Neural cell (in vitro differentiated cells): Measurements from ENCODE around the gene KIF4A. TPM values are rescaled to one million over a fixed set of nuclear protein-coding genes. Genes with fewer than 3 reads are reported as not detected.
"Not testable (repeated sequence)": the region's sequence is repeated elsewhere in the genome, so short reads cannot be mapped to it uniquely, and the experiment has no call there.

ENCODE experiments used
- H2AFZ ChIP-seq: fragments of 200-600, 300-800 bp; sonication (generic), shearing (Covaris generic); 2 replicates; pipeline ENCODE4 v1.6.0; 2014; ENCODE audit warnings: low read depth, mild to moderate bottlenecking, antibody characterized with exemption, low read length, moderate library complexity
- H3F3A ChIP-seq: fragments of 200-600 bp; shearing (Covaris generic); 2 replicates; pipeline ENCODE4 v1.6.1; 2016; ENCODE audit warnings: mild to moderate bottlenecking, moderate library complexity, mixed read lengths, antibody characterized with exemption, low read length; ENCODE audit not compliant: insufficient read depth, poor library complexity, severe bottlenecking
- H3K27ac ChIP-seq: fragments of 200-600, 300-800 bp; sonication (generic), shearing (Covaris generic); 2 replicates; pipeline ENCODE4 v1.5.1; 2014; ENCODE audit warnings: mild to moderate bottlenecking, low read length, moderate library complexity
- H3K27me3 ChIP-seq: fragments of 300-800, 200-600 bp; sonication (generic), shearing (Covaris generic); 2 replicates; pipeline ENCODE4 v1.6.0; 2014; ENCODE audit warnings: mild to moderate bottlenecking, low read depth, low read length, moderate library complexity; ENCODE audit not compliant: insufficient read depth
- H3K36me3 ChIP-seq: fragments of 300-800, 200-600 bp; sonication (generic), shearing (Covaris generic); 2 replicates; pipeline ENCODE4 v1.5.1; 2014; ENCODE audit warnings: mild to moderate bottlenecking, antibody characterized with exemption, low read length, moderate library complexity; ENCODE audit not compliant: insufficient read depth
- H3K4me2 ChIP-seq: fragments of 300-800, 200-600 bp; sonication (generic), shearing (Covaris generic); 2 replicates; pipeline ENCODE4 v1.6.0; 2014; ENCODE audit warnings: mild to moderate bottlenecking, low read length
- H3K4me3 ChIP-seq: fragments of 300-800, 200-600 bp; sonication (generic), shearing (Covaris generic); 2 replicates; pipeline ENCODE4 v1.5.1; 2014; ENCODE audit warnings: mild to moderate bottlenecking, low read length, moderate library complexity
- H3K79me2 ChIP-seq: fragments of 200-600 bp; shearing (Covaris generic); replicated peaks from 2 replicates; pipeline ENCODE4 v1.6.0; 2014; ENCODE audit warnings: mild to moderate bottlenecking, low read length, moderate library complexity; ENCODE audit not compliant: insufficient read depth
- H3K9ac ChIP-seq: fragments of 300-800, 200-600 bp; sonication (generic), shearing (Covaris generic); 2 replicates; pipeline ENCODE4 v1.6.1; 2016; ENCODE audit warnings: mild to moderate bottlenecking, low read length, mixed read lengths
- H3K9me2 ChIP-seq: fragments of 200-600 bp; shearing (Covaris generic); 2 replicates; pipeline ENCODE4 v1.6.1; 2016; ENCODE audit warnings: mild to moderate bottlenecking, low read length, mixed read lengths; ENCODE audit not compliant: insufficient read depth
- H3K9me3 ChIP-seq: fragments of 200-600, 300-800 bp; sonication (generic), shearing (Covaris generic); 2 replicates; pipeline ENCODE4 v1.6.1; 2016; ENCODE audit warnings: mild to moderate bottlenecking, mixed run types, low read length, moderate library complexity, mixed read lengths
- H4K20me1 ChIP-seq: fragments of 200-600 bp; shearing (Covaris generic); 2 replicates; pipeline ENCODE4 v1.6.1; 2016; ENCODE audit warnings: mild to moderate bottlenecking, mixed run types; ENCODE audit not compliant: insufficient read depth
- EP300 ChIP-seq: fragments of 450-650 bp; conservative IDR thresholded peaks from 2 replicates; pipeline ENCODE4 v1.6.1; 2014; ENCODE audit warnings: antibody characterized with exemption, mild to moderate bottlenecking, moderate library complexity; ENCODE audit not compliant: poor library complexity, severe bottlenecking
- EZH2 ChIP-seq: fragments of 200-600, 300-800 bp; shearing (Covaris generic), sonication (generic); IDR thresholded peaks from 2 replicates; pipeline ENCODE4 v1.6.1; 2014; ENCODE audit warnings: antibody characterized with exemption, low read length, borderline replicate concordance, mild to moderate bottlenecking; ENCODE audit not compliant: insufficient read depth, poor library complexity, severe bottlenecking
- MXI1 ChIP-seq: fragments of 450-650 bp; conservative IDR thresholded peaks from 2 replicates; pipeline ENCODE4 v1.6.1; 2014; ENCODE audit warnings: antibody characterized with exemption, mild to moderate bottlenecking; ENCODE audit not compliant: poor library complexity, severe bottlenecking
- POLR2AphosphoS5 ChIP-seq: IDR thresholded peaks from 2 replicates; pipeline ENCODE4 v1.6.1; 2012
- RAD21 ChIP-seq: fragments of 450-650 bp; conservative IDR thresholded peaks from 2 replicates; pipeline ENCODE4 v1.6.1; 2014; ENCODE audit warnings: antibody characterized with exemption, mild to moderate bottlenecking, moderate library complexity
- SMC3 ChIP-seq: fragments of 450-650 bp; conservative IDR thresholded peaks from 2 replicates; pipeline ENCODE4 v1.6.1; 2014; ENCODE audit warnings: antibody characterized with exemption, mild to moderate bottlenecking, moderate library complexity; ENCODE audit not compliant: poor library complexity
- TAF1 ChIP-seq: IDR thresholded peaks from 2 replicates; pipeline ENCODE4 v1.6.1; 2012; ENCODE audit warnings: low read depth
- polyA plus RNA-seq: library from polyadenylated mRNA; depleted of rRNA; stranded (reverse); fragments of >200 nt; gene quantifications from 2 replicates; pipeline ENCODE4 v1.2.3, GENCODE V29; 2014
- TF ChIP-seq, protein P1 (sequence below): IDR thresholded peaks from 2 replicates; pipeline ENCODE4 v1.6.1; 2012; ENCODE audit warnings: borderline replicate concordance
- TF ChIP-seq, protein P2 (sequence below): fragments of 450-650 bp; IDR thresholded peaks from 2 replicates; pipeline ENCODE4 v1.5.1; 2014; ENCODE audit warnings: antibody characterized with exemption, mild to moderate bottlenecking, moderate library complexity; ENCODE audit not compliant: poor library complexity, severe bottlenecking

Gene KIF4A
- polyA plus RNA-seq, 1 donor from 2014 or later, result 1.1 TPM

DNA sequence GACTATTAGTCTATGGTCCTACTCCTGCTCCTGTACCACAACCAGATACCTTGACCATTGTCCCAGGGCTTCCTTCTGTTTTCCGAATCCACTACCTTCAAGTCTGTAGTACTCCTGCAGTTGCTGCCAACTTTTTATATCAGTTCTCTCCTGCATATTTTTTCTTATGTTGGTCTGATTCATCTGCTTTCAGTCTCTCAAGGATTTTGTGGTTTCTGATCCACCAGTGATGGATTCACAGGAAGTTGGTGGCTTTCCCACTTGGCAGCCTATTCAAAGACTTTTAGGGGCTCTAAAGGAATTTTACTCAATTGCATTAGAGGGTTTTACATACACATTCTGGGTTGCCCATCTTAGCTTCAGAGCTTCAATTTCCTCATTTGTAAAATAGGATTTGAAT is 23.6 kb downstream of the KIF4A start:
- H3K27ac ChIP-seq, result no peak overlapping the region
- no peaks in the 10 kb centered on the region for H3K9me2 ChIP-seq
- H4K20me1 ChIP-seq, result no peaks in the 10 kb centered on the region
- H3K36me3 ChIP-seq, result no peaks in the 10 kb centered on the region
- H3K9ac ChIP-seq, result no peak overlapping the region
- TF ChIP-seq MXI1, result no peak
- no peak for TF ChIP-seq RAD21
- TF ChIP-seq TAF1, result no peak
- TF ChIP-seq, protein P1, sequence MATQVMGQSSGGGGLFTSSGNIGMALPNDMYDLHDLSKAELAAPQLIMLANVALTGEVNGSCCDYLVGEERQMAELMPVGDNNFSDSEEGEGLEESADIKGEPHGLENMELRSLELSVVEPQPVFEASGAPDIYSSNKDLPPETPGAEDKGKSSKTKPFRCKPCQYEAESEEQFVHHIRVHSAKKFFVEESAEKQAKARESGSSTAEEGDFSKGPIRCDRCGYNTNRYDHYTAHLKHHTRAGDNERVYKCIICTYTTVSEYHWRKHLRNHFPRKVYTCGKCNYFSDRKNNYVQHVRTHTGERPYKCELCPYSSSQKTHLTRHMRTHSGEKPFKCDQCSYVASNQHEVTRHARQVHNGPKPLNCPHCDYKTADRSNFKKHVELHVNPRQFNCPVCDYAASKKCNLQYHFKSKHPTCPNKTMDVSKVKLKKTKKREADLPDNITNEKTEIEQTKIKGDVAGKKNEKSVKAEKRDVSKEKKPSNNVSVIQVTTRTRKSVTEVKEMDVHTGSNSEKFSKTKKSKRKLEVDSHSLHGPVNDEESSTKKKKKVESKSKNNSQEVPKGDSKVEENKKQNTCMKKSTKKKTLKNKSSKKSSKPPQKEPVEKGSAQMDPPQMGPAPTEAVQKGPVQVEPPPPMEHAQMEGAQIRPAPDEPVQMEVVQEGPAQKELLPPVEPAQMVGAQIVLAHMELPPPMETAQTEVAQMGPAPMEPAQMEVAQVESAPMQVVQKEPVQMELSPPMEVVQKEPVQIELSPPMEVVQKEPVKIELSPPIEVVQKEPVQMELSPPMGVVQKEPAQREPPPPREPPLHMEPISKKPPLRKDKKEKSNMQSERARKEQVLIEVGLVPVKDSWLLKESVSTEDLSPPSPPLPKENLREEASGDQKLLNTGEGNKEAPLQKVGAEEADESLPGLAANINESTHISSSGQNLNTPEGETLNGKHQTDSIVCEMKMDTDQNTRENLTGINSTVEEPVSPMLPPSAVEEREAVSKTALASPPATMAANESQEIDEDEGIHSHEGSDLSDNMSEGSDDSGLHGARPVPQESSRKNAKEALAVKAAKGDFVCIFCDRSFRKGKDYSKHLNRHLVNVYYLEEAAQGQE, result no peak
- no peak for TF ChIP-seq SMC3
- no peak for TF ChIP-seq POLR2AphosphoS5
- TF ChIP-seq EP300, result no peak
- TF ChIP-seq, protein P2, sequence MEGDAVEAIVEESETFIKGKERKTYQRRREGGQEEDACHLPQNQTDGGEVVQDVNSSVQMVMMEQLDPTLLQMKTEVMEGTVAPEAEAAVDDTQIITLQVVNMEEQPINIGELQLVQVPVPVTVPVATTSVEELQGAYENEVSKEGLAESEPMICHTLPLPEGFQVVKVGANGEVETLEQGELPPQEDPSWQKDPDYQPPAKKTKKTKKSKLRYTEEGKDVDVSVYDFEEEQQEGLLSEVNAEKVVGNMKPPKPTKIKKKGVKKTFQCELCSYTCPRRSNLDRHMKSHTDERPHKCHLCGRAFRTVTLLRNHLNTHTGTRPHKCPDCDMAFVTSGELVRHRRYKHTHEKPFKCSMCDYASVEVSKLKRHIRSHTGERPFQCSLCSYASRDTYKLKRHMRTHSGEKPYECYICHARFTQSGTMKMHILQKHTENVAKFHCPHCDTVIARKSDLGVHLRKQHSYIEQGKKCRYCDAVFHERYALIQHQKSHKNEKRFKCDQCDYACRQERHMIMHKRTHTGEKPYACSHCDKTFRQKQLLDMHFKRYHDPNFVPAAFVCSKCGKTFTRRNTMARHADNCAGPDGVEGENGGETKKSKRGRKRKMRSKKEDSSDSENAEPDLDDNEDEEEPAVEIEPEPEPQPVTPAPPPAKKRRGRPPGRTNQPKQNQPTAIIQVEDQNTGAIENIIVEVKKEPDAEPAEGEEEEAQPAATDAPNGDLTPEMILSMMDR, result no peak
- TF ChIP-seq EZH2, result no peak
- H3F3A ChIP-seq, result no peaks in the 10 kb centered on the region
- H3K27me3 ChIP-seq, result no peaks in the 10 kb centered on the region
- no peaks in the 10 kb centered on the region for H3K79me2 ChIP-seq
- H3K4me3 ChIP-seq, result no peak overlapping the region
- H3K9me3 ChIP-seq, result no peaks in the 10 kb centered on the region
- H3K4me2 ChIP-seq, result no peak overlapping the region
- no peak overlapping the region for H2AFZ ChIP-seq

DNA sequence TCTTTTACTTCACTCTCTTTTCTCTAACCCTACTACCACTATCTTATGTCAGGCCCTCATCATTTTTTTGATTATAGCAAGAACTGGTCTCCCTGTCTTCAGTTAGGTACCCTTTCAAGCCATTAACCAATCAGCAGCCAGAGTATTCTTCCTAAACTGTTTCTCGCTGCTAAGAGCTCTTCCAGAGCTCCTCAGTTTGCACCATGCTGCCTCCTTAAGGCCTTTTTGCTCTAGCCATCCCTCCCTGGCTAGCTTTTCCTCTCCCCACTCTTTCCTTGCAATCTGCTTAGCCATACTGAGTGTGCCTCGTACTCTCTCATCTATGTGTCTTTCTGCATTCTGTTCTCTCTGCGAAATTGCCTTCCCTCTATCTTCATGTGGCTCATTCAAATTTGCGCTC is 32.9 kb downstream of the KIF4A start:
- no peak overlapping the region for H3K4me3 ChIP-seq
- H3K27ac ChIP-seq, result no peak overlapping the region
- H3K4me2 ChIP-seq, result no peak overlapping the region
- no peaks in the 10 kb centered on the region for H3K79me2 ChIP-seq
- no peak overlapping the region for H3K9ac ChIP-seq
- H2AFZ ChIP-seq, result no peak overlapping the region
- H3K9me3 ChIP-seq, result no peaks in the 10 kb centered on the region
- TF ChIP-seq EP300 (no peak), POLR2AphosphoS5 (no peak), SMC3 (no peak), MXI1 (no peak), EZH2 (no peak), RAD21 (no peak), TAF1 (no peak)
- TF ChIP-seq, protein P1, result no peak
- TF ChIP-seq, protein P2, result no peak
- no peaks in the 10 kb centered on the region for H3F3A ChIP-seq
- H3K27me3 ChIP-seq, result no peaks in the 10 kb centered on the region
- no peaks in the 10 kb centered on the region for H3K36me3 ChIP-seq
- H4K20me1 ChIP-seq, result no peaks in the 10 kb centered on the region
- no peaks in the 10 kb centered on the region for H3K9me2 ChIP-seq

DNA sequence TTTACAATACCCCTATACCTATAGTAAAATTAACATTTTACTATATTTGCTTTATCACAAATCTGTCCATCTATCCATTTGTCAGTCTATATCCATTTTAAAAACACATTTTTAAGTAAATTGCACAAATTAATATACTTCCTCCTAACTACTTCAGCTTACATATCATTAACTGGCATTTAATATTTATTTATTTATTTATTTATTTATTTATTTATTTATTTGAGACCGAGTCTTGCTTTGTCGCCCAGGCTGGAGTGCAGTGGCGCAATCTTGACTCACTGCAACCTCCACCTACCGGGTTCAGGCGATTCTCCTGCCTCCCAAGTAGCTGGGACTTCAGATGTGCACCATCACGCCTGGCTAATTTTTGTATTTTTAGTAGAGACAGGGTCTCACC is 33.7 kb downstream of the KIF4A start:
- not testable (repeated sequence) for H3K27me3 ChIP-seq, H3K9ac ChIP-seq, H3K4me3 ChIP-seq, H3K9me2 ChIP-seq, H3F3A ChIP-seq, H2AFZ ChIP-seq, H3K4me2 ChIP-seq, H3K9me3 ChIP-seq, H3K36me3 ChIP-seq, H3K79me2 ChIP-seq, H3K27ac ChIP-seq, H4K20me1 ChIP-seq
